Right lobe of liver (tissue), 6 donors: ENCODE results near the gene SETMAR. TPM values are rescaled to one million over a fixed set of nuclear protein-coding genes. Genes with fewer than 3 reads are reported as not detected.
A peak's percentile ranks its signal among the peaks of the same experiment; 100 is the strongest.
"Not testable (repeated sequence)": the region's sequence is repeated elsewhere in the genome, so short reads cannot be mapped to it uniquely, and the experiment has no call there.

Experiments
- ATAC-seq, 4 donors: fragments of 200-7000 bp; cut with Tn5 transposase; one replicate each; pipeline ENCODE4 v1.9.1; 2020; ENCODE audit warnings: mild to moderate bottlenecking in 4 of 4, moderate library complexity in 4 of 4
- DNase-seq, 3 donors: peaks; one replicate each; pipeline ENCODE4 v3.0.0-alpha.2; 2020
- H3K27ac ChIP-seq, 3 donors: fragments of 200-600 bp; one replicate each; pipeline ENCODE4 v1.8.0; 2022
- H3K27me3 ChIP-seq, 2 donors: fragments of 200-600 bp; one replicate each; pipeline ENCODE4 v1.8.0; 2022
- H3K36me3 ChIP-seq, 4 donors: fragments of 200-600 bp; sonication (generic) in 1 of 4; one replicate each; pipeline versions ENCODE4 v1.5.1 to v1.8.0; 2017 to 2022; ENCODE audit warnings: control low read depth in 1 of 4
- H3K4me1 ChIP-seq, 4 donors: fragments of 200-600 bp; sonication (generic) in 1 of 4; one replicate each; pipeline versions ENCODE4 v1.5.1 to v1.8.0; 2017 to 2022; ENCODE audit warnings: control low read depth in 1 of 4
- H3K4me3 ChIP-seq, 3 donors: fragments of 200-600 bp; one replicate each; pipeline ENCODE4 v1.8.0; 2022
- H3K9me3 ChIP-seq, 4 donors: fragments of 200-600 bp; sonication (generic) in 1 of 4; one replicate each; pipeline versions ENCODE4 v1.5.1 to v1.8.0; 2017 to 2022; ENCODE audit warnings: control low read depth in 1 of 4
- CTCF ChIP-seq, 4 donors: fragments of 200-600 bp in 3 of 4; fragments of 450-650 bp in 1 of 4; IDR thresholded peaks; one replicate each; pipeline versions ENCODE4 v1.5.1 to v1.8.0; 2016 to 2022; ENCODE audit warnings: antibody characterized with exemption in 4 of 4, mild to moderate bottlenecking in 2 of 4
- POLR2A ChIP-seq: fragments of 450-650 bp; IDR thresholded peaks from one replicate; pipeline ENCODE4 v1.6.1; 2017; ENCODE audit warnings: antibody characterized with exemption, mild to moderate bottlenecking
- WGBS: methylation state at CpG from one replicate; pipeline ENCODE4 v1.1.6; 2018; ENCODE audit warnings: low coverage, low lambda C conversion rate; ENCODE audit not compliant: insufficient coverage; ENCODE audit errors: missing lambda C conversion rate; 5-methylcytosine and 5-hydroxymethylcytosine counted together
- intact Hi-C, 2 donors: fragments of 100-400 bp; cut with DNase I; formaldehyde crosslinking; loops; one replicate each; pipeline versions ENCODE4 v1.11.2 to v1.14.1; 2022
- total RNA-seq, 6 experiments: library from RNA; depleted of rRNA in 2 of 6; stranded (reverse); fragments of >200 nt in 2 of 6; fragmentation: NEBNext Ultra II Directional in 3 of 6; extraction: Animal tissue kit (Norgen Biotek cat#: 25700) in 3 of 6; gene quantifications; one replicate each; pipeline versions ENCODE4 v1.1.0 to v1.2.4, GENCODE V29; 2016 to 2023
- donor health status: DM: no; HTN: yes; CAD: no.
- donor health status: DM: no; HTN: no; CAD: no.
- donor health status: DM: no; HTN: no; CAD: no.
- donor health status: DM: no; HTN: yes; CAD: no.
- donor health status: DM: no; HTN: yes; CAD: no.

Gene SETMAR
- total RNA-seq, 6 experiments from 2014 or later, result 5.7 to 8.9 (median 7.0) TPM

GRCh38 chr3:4297486-4297885 is 5.7 kb upstream of the SETMAR start:
- Histone ChIP-seq H3K27me3 (no peaks in the 10 kb centered on the region), H3K4me3 (no peak overlapping the region), H3K4me1 (no peaks in the 10 kb centered on the region), H3K27ac (no peak overlapping the region), H3K36me3 (no peaks in the 10 kb centered on the region), H3K9me3 (no peaks in the 10 kb centered on the region)
- DNase-seq (no peak), ATAC-seq (no peak)
- TF ChIP-seq POLR2A, result no peak
- 77% methylated on average over 2 of the region's 2 CpGs for WGBS
- intact Hi-C loops, result no loop called here

- Histone ChIP-seq H3K9me3 (no peaks in the 10 kb centered on the region), H3K36me3 (no peaks in the 10 kb centered on the region), H3K27me3 (no peaks in the 10 kb centered on the region), H3K4me3 (peak overlapping the region in 2 of 3 donors; percentile 74 to 87), H3K27ac (peak overlapping the region in 1 of 3 donors; percentile 92), H3K4me1 (peaks cover 0 to 24% (median 3%) of the 10 kb centered on the region in 4 donors)
- no peak for ATAC-seq
- DNase-seq, result peak in 1 of 3 donors; percentile 47
- 57% methylated on average over 8 of the region's 11 CpGs for WGBS
- TF ChIP-seq POLR2A, result no peak
- no peak for TF ChIP-seq CTCF (IDR thresholded peaks at IDR 0.05)
- intact Hi-C loops, result no loop called here
These were observed 422 bp upstream of the SETMAR start for GRCh38 chr3:4302747-4303146.

- H3K9me3 ChIP-seq, H3K4me3 ChIP-seq, H3K27ac ChIP-seq, ATAC-seq, intact Hi-C loops, H3K36me3 ChIP-seq, DNase-seq, H3K27me3 ChIP-seq: not testable (repeated sequence)
- 75% methylated on average over 7 of the region's 7 CpGs for WGBS
- peaks cover 0 to 24% (median 3%) of the 10 kb centered on the region in 4 donors for H3K4me1 ChIP-seq
These were observed 2.0 kb downstream of the SETMAR start for GRCh38 chr3:4305210-4305609.

- H3K36me3 ChIP-seq, result no peaks in the 10 kb centered on the region
- peak overlapping the region in 1 of 3 donors; percentile 44 for H3K27ac ChIP-seq
- no peaks in the 10 kb centered on the region for H3K9me3 ChIP-seq
- intact Hi-C loops, result no loop called here
- 88% methylated on average over 8 of the region's 8 CpGs for WGBS
- no peak for ATAC-seq
- TF ChIP-seq CTCF (IDR thresholded peaks at IDR 0.05) (no peak), POLR2A (no peak)
- no peaks in the 10 kb centered on the region for H3K27me3 ChIP-seq
- H3K4me1 ChIP-seq, result peaks cover 0 to 24% (median 3%) of the 10 kb centered on the region in 4 donors
- DNase-seq, result no peak
- no peak overlapping the region for H3K4me3 ChIP-seq
These were observed 2.9 kb downstream of the SETMAR start for GRCh38 chr3:4306091-4306490.

GRCh38 chr3:4306860-4307259 is 3.7 kb downstream of the SETMAR start:
- 87% methylated on average over 2 of the region's 2 CpGs for WGBS
- ATAC-seq (no peak), DNase-seq (no peak)
- TF ChIP-seq CTCF (IDR thresholded peaks at IDR 0.05), result no peak
- no peak for TF ChIP-seq POLR2A
- no peak overlapping the region for H3K4me3 ChIP-seq
- no peaks in the 10 kb centered on the region for H3K9me3 ChIP-seq
- intact Hi-C loops, result no loop called here
- peaks cover 0 to 24% (median 3%) of the 10 kb centered on the region in 4 donors for H3K4me1 ChIP-seq
- H3K36me3 ChIP-seq, result no peaks in the 10 kb centered on the region
- peak overlapping the region in 2 of 3 donors; percentile 2 to 44 for H3K27ac ChIP-seq
- H3K27me3 ChIP-seq, result no peaks in the 10 kb centered on the region
